Effector memory CD8-positive, alpha-beta T cell (primary cell): ENCODE measurements around the gene GRIA4.

Experiments
- ATAC-seq: fragments of 150-1000 bp; cut with Tn5 transposase; replicated peaks from 2 replicates; pipeline ENCODE4 v1.10.0; 2021; ENCODE audit warnings: mild to moderate bottlenecking, moderate library complexity
- DNase-seq, 3 experiments: peaks; one replicate each; pipeline ENCODE4 v3.0.0; 2021
- H3K27ac Mint-ChIP-seq, 2 donors: one replicate each; pipeline ENCODE4 v1.8.0; 2022; ENCODE audit warnings: mild to moderate bottlenecking in 2 of 2, mixed read lengths in 2 of 2, moderate library complexity in 2 of 2
- H3K27me3 Mint-ChIP-seq, 2 donors: one replicate each; pipeline ENCODE4 v1.8.0; 2022; ENCODE audit warnings: mixed read lengths in 2 of 2
- H3K36me3 Mint-ChIP-seq: one replicate; pipeline ENCODE4 v1.8.0; 2022; ENCODE audit warnings: mild to moderate bottlenecking, moderate library complexity, mixed read lengths; ENCODE audit not compliant: insufficient read depth
- H3K4me1 Mint-ChIP-seq, 2 donors: one replicate each; pipeline ENCODE4 v1.8.0; 2022; ENCODE audit warnings: low read depth in 2 of 2, mixed read lengths in 2 of 2
- H3K4me3 Mint-ChIP-seq, 2 donors: one replicate each; pipeline ENCODE4 v1.8.0; 2022; ENCODE audit warnings: mild to moderate bottlenecking in 2 of 2, mixed read lengths in 2 of 2, moderate library complexity in 2 of 2
- H3K9me3 Mint-ChIP-seq, 2 donors: one replicate each; pipeline ENCODE4 v1.8.0; 2022; ENCODE audit warnings: mixed read lengths in 2 of 2

The GRIA4 gene

DNA sequence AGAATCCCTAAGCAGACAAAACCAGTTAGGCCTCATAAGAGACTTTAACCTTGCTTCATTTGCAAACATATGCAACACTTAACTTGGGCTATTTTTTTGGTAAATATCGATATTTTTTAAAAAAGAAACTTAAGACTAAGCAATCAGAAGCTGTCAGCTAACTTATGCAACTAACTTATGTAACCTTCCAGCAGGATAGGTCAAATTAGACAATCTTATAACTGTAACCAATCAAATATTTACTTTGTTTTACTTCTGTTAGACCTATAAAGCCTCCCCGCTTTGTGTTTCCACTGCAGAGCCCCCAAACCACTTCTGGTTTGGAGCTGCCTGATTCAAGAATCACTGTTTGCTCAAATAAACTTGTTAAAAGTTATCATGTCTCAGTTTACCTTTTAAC is 404.2 kb downstream of the GRIA4 start:
- ATAC-seq (no peak), DNase-seq (no peak)
- Mint-ChIP-seq H3K4me1 (peaks cover 26 to 48% of the 10 kb centered on the region in 2 donors), H3K27me3 (no peaks in the 10 kb centered on the region), H3K4me3 (no peak overlapping the region), H3K36me3 (peaks cover 13% of the 10 kb centered on the region), H3K27ac (no peak overlapping the region), H3K9me3 (no peaks in the 10 kb centered on the region)

DNA sequence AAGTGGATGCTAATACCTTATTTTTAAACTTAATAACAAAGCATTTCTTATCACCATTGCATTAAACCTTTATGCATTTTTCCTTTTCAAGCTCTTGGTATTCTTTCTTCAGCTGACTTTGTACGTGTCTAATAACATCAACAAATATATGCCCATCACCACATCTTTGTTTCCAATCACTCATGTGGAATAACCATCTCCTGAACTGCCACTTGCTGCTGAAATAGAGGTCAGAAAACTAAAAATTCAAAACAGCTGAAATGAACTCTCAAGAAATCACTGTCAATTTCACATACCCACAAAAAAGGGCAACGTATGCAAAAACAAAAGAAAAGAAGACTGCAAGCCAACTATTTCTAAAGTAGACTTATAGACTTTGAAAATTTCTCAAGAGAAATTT is 404.7 kb downstream of the GRIA4 start:
- Mint-ChIP-seq H3K27ac (no peak overlapping the region), H3K36me3 (peaks cover 9% of the 10 kb centered on the region), H3K9me3 (no peaks in the 10 kb centered on the region), H3K27me3 (no peaks in the 10 kb centered on the region), H3K4me1 (peaks cover 28 to 46% of the 10 kb centered on the region in 2 donors), H3K4me3 (no peak overlapping the region)
- no peak for ATAC-seq
- no peak for DNase-seq

DNA sequence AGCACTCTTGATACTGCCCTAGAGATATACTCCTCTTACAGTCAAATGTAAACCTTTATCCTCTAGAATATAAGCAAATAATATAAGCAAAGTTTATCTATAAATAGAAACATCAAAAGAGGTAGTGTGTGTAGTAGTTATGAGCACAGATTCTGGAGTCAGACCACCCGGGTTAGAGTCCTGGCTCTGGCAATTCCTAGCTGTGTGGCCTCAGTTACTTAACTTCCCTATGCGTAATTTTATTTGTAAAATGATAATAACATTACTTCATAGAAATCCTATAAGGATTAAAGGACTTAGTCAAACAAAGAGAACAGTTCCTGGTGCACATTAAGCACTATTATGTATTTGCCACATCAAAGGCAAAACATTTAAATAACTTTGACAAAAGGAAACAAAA is 405.2 kb downstream of the GRIA4 start:
- Mint-ChIP-seq H3K9me3 (no peaks in the 10 kb centered on the region), H3K4me1 (peaks cover 28 to 46% of the 10 kb centered on the region in 2 donors), H3K36me3 (peaks cover 5% of the 10 kb centered on the region), H3K27me3 (no peaks in the 10 kb centered on the region), H3K4me3 (no peak overlapping the region), H3K27ac (no peak overlapping the region)
- DNase-seq (no peak), ATAC-seq (no peak)

DNA sequence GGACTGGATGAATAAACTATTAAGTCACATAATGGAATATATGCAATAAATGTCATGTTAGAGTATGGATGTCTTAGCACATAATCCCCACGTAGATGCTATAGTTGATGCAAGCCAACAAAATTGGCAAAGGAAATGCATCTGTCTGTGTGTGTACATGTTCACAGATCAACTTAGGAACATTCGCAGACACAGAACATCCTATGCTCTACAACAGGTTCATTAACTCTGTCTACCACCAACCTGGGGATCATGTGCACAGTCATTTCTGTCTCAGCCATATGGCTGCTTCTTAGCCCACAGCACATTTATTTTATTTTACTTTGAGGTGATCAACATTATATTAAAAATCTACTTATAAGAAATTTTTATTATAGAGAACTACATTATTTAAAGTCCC is 407.2 kb downstream of the GRIA4 start:
- peaks cover 33 to 58% of the 10 kb centered on the region in 2 donors for H3K4me1 Mint-ChIP-seq
- no peak for ATAC-seq
- H3K36me3 Mint-ChIP-seq, result peaks cover 2% of the 10 kb centered on the region

DNA sequence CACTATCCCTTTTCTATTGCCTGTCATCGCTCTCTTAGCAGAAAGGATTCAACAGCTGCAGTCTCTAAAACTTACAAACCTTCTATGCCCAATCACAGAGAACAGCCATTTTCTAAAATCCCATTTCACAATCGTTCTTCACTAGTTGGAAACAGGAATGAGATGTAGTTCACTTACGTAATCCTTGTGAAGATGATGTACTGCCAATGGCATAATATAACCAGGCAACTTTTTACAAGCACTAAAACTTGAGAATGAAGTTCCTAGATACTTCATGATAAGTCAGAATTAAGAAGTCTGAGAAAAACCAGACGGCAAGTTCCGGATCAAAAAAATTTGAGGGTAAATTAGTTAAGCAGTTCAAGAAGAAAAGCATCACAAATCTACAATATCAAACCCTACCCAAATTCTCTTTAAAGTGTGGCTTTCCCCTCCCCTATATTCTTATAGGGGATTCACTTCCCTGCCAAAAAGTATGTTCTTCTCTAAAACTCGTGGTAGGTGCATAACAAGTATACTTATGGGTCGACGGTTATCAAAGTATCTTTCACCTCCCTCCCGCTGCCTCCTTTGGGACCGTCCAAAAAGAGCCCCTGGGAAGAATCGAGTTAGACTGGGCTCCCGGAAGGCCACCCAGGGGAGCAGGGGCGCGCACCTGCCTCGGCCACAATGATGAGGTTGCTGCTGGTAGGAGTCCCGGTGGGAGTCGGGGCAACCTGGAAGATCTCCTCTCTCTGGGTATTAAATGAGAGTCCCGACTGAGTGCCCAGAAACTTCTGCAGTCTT is 411.5 kb downstream of the GRIA4 start:
- no peak for ATAC-seq
- Mint-ChIP-seq H3K4me1 (peaks cover 26 to 47% of the 10 kb centered on the region in 2 donors), H3K36me3 (peaks cover 14% of the 10 kb centered on the region), H3K27ac (peak overlapping the region; percentile 90 to 95), H3K4me3 (peak overlapping the region; percentile 93 to 95), H3K9me3 (peaks cover 2 to 7% of the 10 kb centered on the region in 2 donors), H3K27me3 (no peaks in the 10 kb centered on the region)
- DNase-seq, result no peak

More for the DNA sequence above, 407.2 kb downstream of the GRIA4 start:
- Mint-ChIP-seq H3K9me3 (no peaks in the 10 kb centered on the region), H3K27ac (no peak overlapping the region), H3K4me3 (no peak overlapping the region), H3K27me3 (no peaks in the 10 kb centered on the region)
- DNase-seq, result no peak

DNA sequence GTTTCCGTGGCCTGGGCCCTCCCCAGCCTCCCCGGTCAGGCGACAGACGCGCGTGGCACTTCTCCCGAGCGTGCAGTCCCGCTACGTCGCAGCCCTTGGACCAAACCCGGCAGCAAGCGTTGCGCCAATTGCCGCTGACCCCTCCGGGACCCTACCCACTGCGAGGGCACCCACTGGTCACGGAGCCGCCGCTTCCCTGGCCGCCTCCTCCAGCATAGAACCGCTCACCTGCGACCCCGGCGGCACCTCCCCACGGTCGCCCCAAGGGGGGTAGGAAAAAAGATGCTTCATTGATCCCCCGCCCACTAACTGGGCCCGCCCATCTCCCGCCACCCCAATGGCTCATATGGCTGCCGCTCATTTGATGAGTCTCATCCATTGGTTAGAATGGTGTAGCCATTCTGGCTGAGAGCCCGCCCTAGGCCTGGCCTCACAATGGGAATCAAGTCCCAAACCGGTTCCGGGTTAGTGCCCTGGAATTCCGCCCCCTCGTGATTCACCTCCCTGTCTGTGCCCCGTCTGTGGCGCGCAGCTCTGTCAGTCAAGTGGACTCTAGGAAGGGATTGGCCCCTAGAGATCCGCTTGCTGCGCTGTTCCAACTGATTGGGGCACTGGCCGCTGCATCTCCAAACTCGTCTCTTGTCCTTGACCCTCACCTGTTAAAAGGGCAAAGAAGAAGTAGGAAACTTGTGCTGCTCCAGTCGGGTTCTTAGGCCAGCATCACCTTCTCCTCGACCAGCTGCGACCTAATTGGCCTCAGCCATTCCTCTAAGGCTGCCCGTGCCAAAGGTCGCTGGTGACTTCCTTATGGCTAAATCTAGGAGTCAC is 412.3 kb downstream of the GRIA4 start, which contains the start of gene MSANTD4:
Gene MSANTD4 (minus strand): TSS at position 274 of the 828 bp plus-strand sequence. CDS start 11,323 bp downstream, outside the sequence.
- peaks cover 2 to 7% of the 10 kb centered on the region in 2 donors for H3K9me3 Mint-ChIP-seq

DNA sequence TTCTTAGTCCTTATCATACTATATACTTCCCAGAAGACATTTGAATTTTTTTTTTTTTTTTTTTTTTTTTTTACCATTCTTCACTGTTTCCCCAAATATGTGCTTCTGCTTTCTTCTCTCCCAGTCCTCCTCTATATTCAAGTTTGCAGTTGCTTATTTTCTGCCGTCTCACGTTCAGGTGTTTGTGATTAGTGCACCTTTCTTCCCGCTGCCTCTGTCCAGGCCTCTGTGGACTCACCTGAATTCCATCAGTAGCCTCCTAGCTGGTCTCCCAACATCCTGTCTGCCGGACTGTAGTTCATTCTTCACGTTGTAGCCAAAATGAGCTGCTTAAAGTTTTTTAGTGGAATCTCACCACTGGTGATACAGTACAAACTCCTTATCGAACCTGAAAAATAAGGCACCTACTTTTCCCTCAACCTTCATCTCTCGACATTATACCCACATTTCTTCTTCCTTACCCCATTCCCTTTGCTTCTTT is 413.0 kb downstream of the GRIA4 start:
- Mint-ChIP-seq H3K9me3 (peaks cover 2 to 7% of the 10 kb centered on the region in 2 donors), H3K27me3 (peaks cover 0 to 6% of the 10 kb centered on the region in 2 donors), H3K4me3 (peak overlapping the region; percentile 93 to 95), H3K4me1 (peaks cover 25 to 43% of the 10 kb centered on the region in 2 donors), H3K27ac (peak overlapping the region; percentile 90 to 95), H3K36me3 (peaks cover 14% of the 10 kb centered on the region)
- DNase-seq (no peak), ATAC-seq (no peak)

More for the DNA sequence above, 412.3 kb downstream of the GRIA4 start, which contains the start of gene MSANTD4:
- DNase-seq (peak; percentile 95 to 99 (median 96)), ATAC-seq (peak; percentile 94)
- Mint-ChIP-seq H3K27me3 (no peaks in the 10 kb centered on the region), H3K4me1 (peaks cover 25 to 43% of the 10 kb centered on the region in 2 donors), H3K36me3 (peaks cover 14% of the 10 kb centered on the region), H3K4me3 (peak within 1 kb of the TSS; percentile 93 to 95), H3K27ac (peak within 1 kb of the TSS; percentile 90 to 95)

DNA sequence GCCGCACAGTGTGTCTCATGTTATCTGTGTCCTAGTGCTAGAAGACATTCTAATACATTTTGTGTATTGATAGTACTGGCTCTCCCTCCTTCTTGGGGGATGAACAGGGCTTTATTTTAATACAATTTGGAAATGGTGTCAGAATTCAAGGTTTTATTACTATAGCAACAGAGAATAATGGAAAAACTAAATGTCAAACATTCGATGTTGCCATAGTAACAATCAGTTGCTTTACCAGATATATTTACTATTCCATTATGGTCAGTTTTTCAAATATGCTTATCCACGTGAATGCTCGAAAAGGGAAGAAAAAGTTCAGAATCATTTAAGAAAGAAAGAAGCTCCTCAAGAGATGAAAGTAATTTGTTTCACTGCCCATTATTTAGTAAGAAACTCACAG is 420.7 kb downstream of the GRIA4 start:
- ATAC-seq, result no peak
- no peaks in the 10 kb centered on the region for H3K36me3 Mint-ChIP-seq
- DNase-seq, result no peak
- H3K4me1 Mint-ChIP-seq, result no peaks in the 10 kb centered on the region
- H3K27ac Mint-ChIP-seq, result no peak overlapping the region
- no peak overlapping the region for H3K4me3 Mint-ChIP-seq
- peaks cover 36 to 50% of the 10 kb centered on the region in 2 donors for H3K27me3 Mint-ChIP-seq
- H3K9me3 Mint-ChIP-seq, result no peaks in the 10 kb centered on the region

DNA sequence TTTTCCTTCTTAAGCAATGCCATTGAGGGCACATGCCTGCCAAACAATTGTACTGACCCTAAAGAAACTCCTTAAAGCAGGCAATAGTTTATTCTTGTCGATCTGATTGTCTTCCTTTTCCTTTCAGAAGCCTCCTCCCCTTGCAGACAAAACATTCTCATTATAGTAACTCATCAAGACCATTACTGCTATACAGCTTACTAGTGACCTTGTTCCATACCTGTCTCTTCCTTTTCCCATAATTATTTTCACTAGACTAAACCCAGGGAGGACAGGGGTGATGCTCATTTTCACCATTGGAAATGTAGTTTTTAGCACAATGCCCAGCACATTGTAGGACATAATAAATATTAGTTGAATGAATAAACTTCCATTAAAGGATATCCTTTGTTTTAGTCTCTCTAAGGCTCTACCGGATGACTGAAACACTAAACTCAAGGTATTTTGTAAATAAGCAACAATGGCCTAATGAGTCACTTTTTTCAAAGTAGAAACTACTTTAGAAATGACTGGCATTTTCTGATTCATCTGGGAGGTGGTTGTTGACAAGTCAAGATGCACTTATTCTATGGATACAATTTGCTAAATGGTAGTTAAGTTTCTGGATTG is 421.4 kb downstream of the GRIA4 start:
- Mint-ChIP-seq H3K9me3 (no peaks in the 10 kb centered on the region), H3K27ac (no peak overlapping the region), H3K36me3 (no peaks in the 10 kb centered on the region), H3K27me3 (peaks cover 41 to 56% of the 10 kb centered on the region in 2 donors), H3K4me1 (no peaks in the 10 kb centered on the region), H3K4me3 (no peak overlapping the region)
- DNase-seq (no peak), ATAC-seq (no peak)
